ENCODE data around the gene RAB21.

Gene RAB21

GRCh38 chr12:71754461-71755145 lies at the start of gene RAB21:
Gene RAB21, plus strand, starts transcription at chr12:71754863. Its CDS starts 267 bp downstream, at chr12:71755130.
- peaks cover 14% of the 10 kb centered on the region for H3K9me3 Mint-ChIP-seq
- peak within 1 kb of the TSS; percentile 98 for H3K27ac Mint-ChIP-seq
- H3K27me3 Mint-ChIP-seq: peaks cover 30% of the 10 kb centered on the region
- DNase-seq: peak; percentile 99
- CTCF ChIA-PET: interaction anchor here (0.7 to 2.3 kb wide), 3 partner anchors 9 to 69 kb away, joined by 3 to 10 read pairs (median 4); partner anchors contain the start of gene TMEM19
- H3K36me3 Mint-ChIP-seq: peaks cover 34% of the 10 kb centered on the region
- H3K4me3 Mint-ChIP-seq: peak within 1 kb of the TSS; percentile 93
- H3K4me1 Mint-ChIP-seq: peaks cover 31% of the 10 kb centered on the region

- H3K27me3 Mint-ChIP-seq: no peaks in the 10 kb centered on the region
- H3K4me1 Mint-ChIP-seq: peaks cover 16% of the 10 kb centered on the region
- no peak overlapping the region for H3K27ac Mint-ChIP-seq
- no peaks in the 10 kb centered on the region for H3K9me3 Mint-ChIP-seq
- peaks cover 30% of the 10 kb centered on the region for H3K36me3 Mint-ChIP-seq
- no peak overlapping the region for H3K4me3 Mint-ChIP-seq
- CTCF ChIA-PET: no interaction called here
- DNase-seq: no peak
Observed at GRCh38 chr12:71704920-71705319, 49.7 kb upstream of the RAB21 start.

GRCh38 chr12:71708658-71709057 lies 46.0 kb upstream of the RAB21 start:
- Mint-ChIP-seq H3K36me3 (peaks cover 18% of the 10 kb centered on the region), H3K4me1 (peaks cover 16% of the 10 kb centered on the region), H3K4me3 (no peak overlapping the region), H3K9me3 (peaks cover 8% of the 10 kb centered on the region), H3K27me3 (peaks cover 8% of the 10 kb centered on the region), H3K27ac (no peak overlapping the region)
- CTCF ChIA-PET: interaction anchor here (0.7 kb wide), 1 partner anchor 14 kb away, joined by 3 read pairs; no protein-coding TSS in a partner anchor
- no peak for DNase-seq

- CTCF ChIA-PET: no interaction called here
- peaks cover 16% of the 10 kb centered on the region for H3K4me1 Mint-ChIP-seq
- H3K36me3 Mint-ChIP-seq: peaks cover 13% of the 10 kb centered on the region
- H3K9me3 Mint-ChIP-seq: peaks cover 8% of the 10 kb centered on the region
- DNase-seq: no peak
- H3K4me3 Mint-ChIP-seq: no peak overlapping the region
- no peak overlapping the region for H3K27ac Mint-ChIP-seq
- peaks cover 12% of the 10 kb centered on the region for H3K27me3 Mint-ChIP-seq
Observed at GRCh38 chr12:71710276-71711125, 44.2 kb upstream of the RAB21 start.

GRCh38 chr12:71718611-71719010 lies 36.1 kb upstream of the RAB21 start:
- H3K27ac Mint-ChIP-seq: no peak overlapping the region
- no peaks in the 10 kb centered on the region for H3K4me1 Mint-ChIP-seq
- no peak for DNase-seq
- H3K36me3 Mint-ChIP-seq: no peaks in the 10 kb centered on the region
- CTCF ChIA-PET: no interaction called here
- no peak overlapping the region for H3K4me3 Mint-ChIP-seq
- H3K9me3 Mint-ChIP-seq: peaks cover 2% of the 10 kb centered on the region
- peaks cover 3% of the 10 kb centered on the region for H3K27me3 Mint-ChIP-seq

- Mint-ChIP-seq H3K36me3 (no peaks in the 10 kb centered on the region), H3K4me3 (no peak overlapping the region), H3K27me3 (peaks cover 2% of the 10 kb centered on the region), H3K9me3 (peaks cover 2% of the 10 kb centered on the region), H3K27ac (no peak overlapping the region), H3K4me1 (no peaks in the 10 kb centered on the region)
- CTCF ChIA-PET: no interaction called here
- DNase-seq: no peak
Observed at GRCh38 chr12:71719647-71720370, 34.9 kb upstream of the RAB21 start.

- no peak for DNase-seq
- no peak overlapping the region for H3K4me3 Mint-ChIP-seq
- no peaks in the 10 kb centered on the region for H3K36me3 Mint-ChIP-seq
- no peaks in the 10 kb centered on the region for H3K4me1 Mint-ChIP-seq
- no peaks in the 10 kb centered on the region for H3K9me3 Mint-ChIP-seq
- H3K27ac Mint-ChIP-seq: no peak overlapping the region
- peaks cover 5% of the 10 kb centered on the region for H3K27me3 Mint-ChIP-seq
- CTCF ChIA-PET: interaction anchor here (0.9 kb wide), 1 partner anchor 25 kb away, joined by 3 read pairs; no protein-coding TSS in a partner anchor
Observed at GRCh38 chr12:71721783-71722505, 32.7 kb upstream of the RAB21 start.

- Mint-ChIP-seq H3K36me3 (no peaks in the 10 kb centered on the region), H3K4me3 (no peak overlapping the region), H3K4me1 (no peaks in the 10 kb centered on the region), H3K9me3 (no peaks in the 10 kb centered on the region), H3K27ac (no peak overlapping the region), H3K27me3 (peaks cover 5% of the 10 kb centered on the region)
- DNase-seq: no peak
- CTCF ChIA-PET: no interaction called here
Observed at GRCh38 chr12:71725011-71725410, 29.7 kb upstream of the RAB21 start.

- Mint-ChIP-seq H3K9me3 (no peaks in the 10 kb centered on the region), H3K27ac (no peak overlapping the region), H3K4me3 (no peak overlapping the region), H3K36me3 (no peaks in the 10 kb centered on the region), H3K27me3 (peaks cover 5% of the 10 kb centered on the region), H3K4me1 (no peaks in the 10 kb centered on the region)
- DNase-seq: no peak
- CTCF ChIA-PET: interaction anchor here (0.7 kb wide), 1 partner anchor 150 kb away, joined by 3 read pairs; no protein-coding TSS in a partner anchor
Observed at GRCh38 chr12:71726548-71726947, 28.1 kb upstream of the RAB21 start.

GRCh38 chr12:71727958-71728357 lies 26.7 kb upstream of the RAB21 start:
- no peaks in the 10 kb centered on the region for H3K4me1 Mint-ChIP-seq
- no peak overlapping the region for H3K27ac Mint-ChIP-seq
- CTCF ChIA-PET: no interaction called here
- H3K27me3 Mint-ChIP-seq: peaks cover 5% of the 10 kb centered on the region
- DNase-seq: no peak
- no peak overlapping the region for H3K4me3 Mint-ChIP-seq
- no peaks in the 10 kb centered on the region for H3K9me3 Mint-ChIP-seq
- H3K36me3 Mint-ChIP-seq: no peaks in the 10 kb centered on the region

- no peak overlapping the region for H3K4me3 Mint-ChIP-seq
- H3K9me3 Mint-ChIP-seq: no peaks in the 10 kb centered on the region
- no peaks in the 10 kb centered on the region for H3K4me1 Mint-ChIP-seq
- H3K27ac Mint-ChIP-seq: no peak overlapping the region
- DNase-seq: no peak
- H3K36me3 Mint-ChIP-seq: no peaks in the 10 kb centered on the region
- H3K27me3 Mint-ChIP-seq: peaks cover 5% of the 10 kb centered on the region
- CTCF ChIA-PET: interaction anchor here (0.6 kb wide), 1 partner anchor 52 kb away, joined by 3 read pairs; no protein-coding TSS in a partner anchor
Observed at GRCh38 chr12:71730936-71731335, 23.7 kb upstream of the RAB21 start.

- no peak for DNase-seq
- CTCF ChIA-PET: no interaction called here
- Mint-ChIP-seq H3K4me3 (no peak overlapping the region), H3K9me3 (no peaks in the 10 kb centered on the region), H3K27ac (no peak overlapping the region), H3K36me3 (no peaks in the 10 kb centered on the region), H3K4me1 (no peaks in the 10 kb centered on the region), H3K27me3 (no peaks in the 10 kb centered on the region)
Observed at GRCh38 chr12:71731439-71732356, 23.0 kb upstream of the RAB21 start.

- no peaks in the 10 kb centered on the region for H3K9me3 Mint-ChIP-seq
- no peaks in the 10 kb centered on the region for H3K27me3 Mint-ChIP-seq
- no peaks in the 10 kb centered on the region for H3K36me3 Mint-ChIP-seq
- H3K4me3 Mint-ChIP-seq: no peak overlapping the region
- H3K4me1 Mint-ChIP-seq: no peaks in the 10 kb centered on the region
- no peak overlapping the region for H3K27ac Mint-ChIP-seq
- CTCF ChIA-PET: no interaction called here
- DNase-seq: no peak
Observed at GRCh38 chr12:71732357-71732712, 22.3 kb upstream of the RAB21 start.
